GM21529 (cell line): ENCODE data around the gene GTF2A1L.
"Not testable (repeated sequence)": the region's sequence is repeated elsewhere in the genome, so short reads cannot be mapped to it uniquely, and the experiment has no call there.

ENCODE experiments used
- ATAC-seq: cut with Tn5 transposase; IDR thresholded peaks from one replicate; pipeline ENCODE4 v1.9.1; 2021; ENCODE audit not compliant: unreplicated experiment

The GTF2A1L gene, protein sequence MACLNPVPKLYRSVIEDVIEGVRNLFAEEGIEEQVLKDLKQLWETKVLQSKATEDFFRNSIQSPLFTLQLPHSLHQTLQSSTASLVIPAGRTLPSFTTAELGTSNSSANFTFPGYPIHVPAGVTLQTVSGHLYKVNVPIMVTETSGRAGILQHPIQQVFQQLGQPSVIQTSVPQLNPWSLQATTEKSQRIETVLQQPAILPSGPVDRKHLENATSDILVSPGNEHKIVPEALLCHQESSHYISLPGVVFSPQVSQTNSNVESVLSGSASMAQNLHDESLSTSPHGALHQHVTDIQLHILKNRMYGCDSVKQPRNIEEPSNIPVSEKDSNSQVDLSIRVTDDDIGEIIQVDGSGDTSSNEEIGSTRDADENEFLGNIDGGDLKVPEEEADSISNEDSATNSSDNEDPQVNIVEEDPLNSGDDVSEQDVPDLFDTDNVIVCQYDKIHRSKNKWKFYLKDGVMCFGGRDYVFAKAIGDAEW

DNA sequence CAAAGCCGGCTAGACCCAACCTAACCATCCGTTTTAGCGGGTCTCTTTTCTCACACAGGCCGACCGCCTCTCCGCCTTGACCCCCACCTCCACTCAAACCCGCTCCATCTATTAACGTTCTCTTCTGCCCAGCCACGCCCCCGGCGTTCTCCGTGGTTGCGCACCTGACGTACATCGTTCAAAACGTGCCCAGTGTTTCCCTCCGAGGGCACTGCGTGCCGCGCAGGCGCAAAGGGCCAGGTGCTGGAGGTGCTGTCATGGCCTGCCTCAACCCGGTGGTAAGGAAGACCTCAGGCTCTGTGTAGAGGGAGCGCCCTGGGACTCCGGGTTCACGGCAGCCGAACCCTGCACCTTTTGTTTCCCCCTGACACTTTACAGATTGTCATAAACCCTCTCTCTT is at the start of gene GTF2A1L:
GTF2A1L (plus strand) TSS at position 239 of the 400 bp plus-strand sequence; CDS start at position 258, 19 bp downstream.
- no peak for ATAC-seq

DNA sequence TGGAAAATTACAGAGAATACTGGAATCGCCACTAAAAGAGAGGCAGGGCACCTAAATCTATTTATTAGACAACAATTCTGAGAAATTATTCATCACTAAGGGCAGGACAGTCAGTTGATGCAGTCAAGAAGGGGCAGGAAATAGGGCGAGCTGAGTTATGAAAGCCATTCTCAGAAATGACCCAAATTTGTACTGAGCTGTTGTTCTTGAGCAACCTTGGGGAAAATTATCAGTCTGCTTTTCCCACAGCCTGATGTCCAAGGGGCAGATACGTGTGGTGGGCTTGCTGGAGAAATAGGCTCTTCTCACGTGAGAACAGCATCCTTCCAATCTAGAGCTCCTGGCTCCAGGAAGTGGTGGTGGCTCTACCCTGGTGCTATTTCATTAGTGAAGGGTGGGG is 49.1 kb upstream of the GTF2A1L start:
- ATAC-seq: no peak

DNA sequence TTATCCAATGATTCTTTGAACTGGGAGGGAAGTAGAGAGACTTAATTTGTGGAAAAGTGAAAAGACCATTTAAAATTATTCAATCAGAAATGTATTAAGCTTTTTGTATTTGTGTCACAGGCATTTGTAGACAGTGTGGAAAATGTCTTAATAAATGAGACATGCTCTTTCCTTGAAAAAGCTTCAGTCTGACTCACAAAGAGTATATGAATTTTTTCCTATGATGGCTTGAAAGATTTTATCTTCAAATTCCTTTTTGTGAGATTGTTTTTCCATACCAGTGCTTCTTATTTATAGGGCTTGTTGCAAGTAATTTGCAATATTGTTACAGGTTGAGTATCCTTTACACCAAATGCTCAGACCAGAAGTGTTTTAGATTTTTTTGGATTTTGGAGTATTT is 48.2 kb upstream of the GTF2A1L start:
- ATAC-seq: no peak

DNA sequence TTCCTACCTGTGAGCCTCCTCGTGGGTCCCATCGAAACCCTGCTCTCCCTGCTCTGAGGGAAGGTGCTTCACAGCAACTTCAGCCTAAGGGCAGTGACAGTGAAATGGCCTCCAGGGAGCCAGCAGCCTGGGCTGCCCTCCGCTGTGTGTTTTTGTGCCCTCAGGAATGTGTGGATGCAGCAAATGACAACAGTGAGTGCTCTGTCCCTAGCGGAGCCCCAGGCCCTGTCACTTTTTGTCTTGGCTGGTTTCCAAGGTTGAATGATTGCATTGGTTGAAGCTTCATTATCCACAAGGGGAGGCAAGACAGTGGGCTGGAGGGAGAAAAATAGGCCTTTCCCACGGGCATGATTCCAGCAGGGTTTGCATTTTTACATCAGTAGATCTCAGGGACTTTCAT is 44.8 kb upstream of the GTF2A1L start:
- ATAC-seq: no peak

DNA sequence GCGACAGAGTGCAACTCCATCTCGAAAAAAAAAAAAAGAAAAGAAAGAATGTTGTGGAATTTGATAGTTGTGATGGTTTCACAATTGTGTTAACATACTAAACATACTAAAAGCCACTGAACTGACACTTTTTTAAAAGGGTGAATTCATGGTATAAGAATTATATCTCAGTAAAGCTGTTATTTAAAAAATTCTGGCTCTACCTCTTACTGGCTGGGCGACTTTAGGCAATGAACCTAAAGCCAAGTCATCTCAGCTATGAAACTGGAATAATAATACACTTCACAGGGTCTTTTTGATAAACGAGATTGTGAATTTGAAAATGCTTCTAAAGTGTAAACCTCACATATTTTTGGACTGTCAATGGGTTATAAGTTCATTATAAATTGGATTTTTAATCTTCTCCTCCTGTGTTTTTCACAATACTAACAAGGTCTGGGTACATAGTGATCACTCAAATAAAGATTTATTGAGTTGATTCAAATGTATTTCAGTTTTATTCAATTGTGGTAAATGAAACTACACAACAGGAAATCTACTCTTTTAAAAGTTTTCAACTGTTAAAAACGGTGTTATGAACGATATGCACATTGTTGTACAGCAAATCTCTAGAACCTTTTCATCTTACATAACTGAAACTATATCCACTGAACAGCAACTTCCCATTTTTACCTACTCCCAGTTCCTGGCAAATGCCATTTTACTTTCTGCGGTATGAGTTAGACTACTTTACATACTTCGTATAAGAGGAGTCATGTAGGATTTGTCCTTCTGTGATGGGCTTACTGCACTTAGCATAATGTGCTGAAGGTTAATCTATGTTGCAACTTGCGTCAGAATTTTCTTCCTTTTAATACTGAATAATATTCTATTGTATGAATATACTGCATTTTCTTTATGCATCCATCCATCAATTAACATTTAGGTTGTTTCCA is 43.0 kb upstream of the GTF2A1L start:
- ATAC-seq: no peak

DNA sequence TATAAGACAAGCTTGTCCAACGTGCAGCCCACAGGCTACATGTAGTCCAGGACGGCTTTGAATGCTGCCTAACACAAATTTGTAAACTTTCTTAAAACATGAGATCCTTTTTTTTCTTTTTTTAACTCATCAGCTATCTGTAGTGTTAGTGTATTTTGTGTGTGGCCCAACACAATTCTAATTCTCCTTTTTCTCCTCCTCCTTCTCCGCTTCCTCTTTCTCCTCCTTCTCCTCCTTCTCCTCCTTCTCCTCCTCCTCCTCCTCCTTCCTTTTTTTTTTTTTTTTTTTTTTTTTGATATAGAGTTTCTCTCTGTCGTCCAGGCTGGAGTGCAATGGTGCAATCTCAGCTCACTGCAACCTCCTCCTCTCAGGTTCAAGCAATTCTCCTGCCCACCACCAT is 39.3 kb upstream of the GTF2A1L start:
- ATAC-seq: no peak

DNA sequence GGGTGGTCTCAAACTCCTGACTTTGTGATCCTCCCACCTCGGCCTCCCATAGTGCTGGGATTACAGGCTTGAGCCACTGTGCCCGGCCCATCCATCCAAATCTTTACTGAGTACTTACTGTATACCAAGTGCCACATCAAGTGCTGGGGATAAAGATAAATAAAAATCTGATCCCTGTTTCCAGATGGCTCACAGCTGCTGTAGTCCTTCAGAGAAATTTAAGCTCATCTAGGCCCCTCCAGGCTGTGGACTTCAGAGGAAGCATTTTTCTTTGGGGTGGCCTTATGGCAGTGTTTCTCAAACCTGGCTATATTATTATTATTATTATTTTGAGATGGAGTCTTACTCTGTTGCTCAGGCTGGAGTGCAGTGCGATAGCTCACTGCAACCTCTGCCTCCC is 33.7 kb upstream of the GTF2A1L start:
- ATAC-seq: no peak

DNA sequence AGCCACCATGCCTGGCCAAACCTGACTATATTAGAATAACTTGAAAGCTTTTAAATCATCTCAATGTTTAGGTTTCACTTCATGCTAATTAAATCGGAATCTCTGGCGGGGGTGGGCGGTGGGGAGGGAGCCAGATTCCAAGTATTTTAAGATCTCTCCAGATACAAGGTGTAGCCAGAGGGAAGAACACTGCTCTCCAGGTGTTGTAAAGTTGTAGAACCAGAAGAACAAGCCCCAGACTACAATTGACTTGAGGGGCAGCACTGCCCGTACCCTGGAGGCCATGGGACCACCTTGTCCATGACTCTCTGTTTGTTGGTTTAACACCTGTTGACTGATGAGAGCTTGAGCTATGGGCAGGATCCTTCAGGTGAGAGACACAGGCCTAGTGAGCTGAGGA is 33.1 kb upstream of the GTF2A1L start:
- ATAC-seq: no peak

DNA sequence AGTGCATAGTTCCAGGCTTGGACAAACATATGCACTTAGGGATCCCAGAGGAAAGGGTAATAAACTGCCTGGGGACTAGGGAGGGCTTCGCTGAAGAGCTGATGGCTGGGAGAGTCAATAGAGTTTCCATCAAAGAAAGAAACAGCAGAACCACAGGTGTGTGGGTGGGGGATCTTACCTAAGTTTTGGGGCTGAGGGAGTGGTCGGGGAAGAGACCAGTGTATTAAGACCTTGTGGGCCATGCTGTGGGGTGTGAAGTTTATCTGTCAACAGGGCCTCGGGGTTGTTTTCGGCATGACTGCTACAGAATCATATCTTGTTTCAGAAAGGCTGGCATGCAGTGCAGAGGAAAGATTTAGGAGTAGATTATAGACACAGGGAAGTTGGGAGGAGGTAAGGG is 31.2 kb upstream of the GTF2A1L start:
- ATAC-seq: no peak

DNA sequence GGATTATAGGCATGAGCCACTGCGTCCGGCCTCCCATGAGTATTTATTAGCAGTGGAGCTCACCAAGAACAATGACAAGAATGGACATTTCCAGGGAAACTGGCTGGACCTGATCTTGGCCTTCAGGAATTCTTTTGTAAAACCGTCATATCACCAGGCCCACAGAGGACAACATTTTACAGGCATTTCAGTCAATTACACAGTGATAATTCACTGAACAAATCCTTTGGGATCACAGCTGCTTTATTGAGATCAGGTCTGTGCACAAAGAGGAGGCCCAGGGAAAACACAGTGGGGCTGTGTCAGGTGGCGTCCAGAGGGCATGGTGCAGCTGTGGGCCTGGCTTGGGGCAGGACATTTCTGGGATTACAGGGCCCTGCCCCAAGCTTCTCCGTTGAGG is 30.1 kb upstream of the GTF2A1L start:
- no peak for ATAC-seq

DNA sequence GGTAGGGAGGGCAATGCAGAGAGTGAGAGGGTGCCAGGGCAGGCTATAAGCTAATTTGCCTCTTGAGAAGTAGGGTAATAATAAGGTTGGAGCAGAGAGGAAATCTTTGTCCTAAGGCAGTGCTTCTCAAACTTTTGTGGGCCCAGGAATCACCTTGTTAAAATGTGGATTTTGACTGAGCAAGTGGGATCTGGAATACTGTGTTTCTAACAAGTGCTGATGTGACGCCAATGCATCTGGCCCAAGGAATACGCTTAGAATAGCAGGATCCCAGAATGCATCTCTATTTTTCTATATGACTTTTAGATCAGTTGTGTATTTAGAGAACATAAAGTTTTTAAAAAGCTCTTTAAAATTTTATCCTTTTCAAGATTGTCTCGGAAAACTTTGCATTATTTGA is 29.7 kb upstream of the GTF2A1L start:
- no peak for ATAC-seq

DNA sequence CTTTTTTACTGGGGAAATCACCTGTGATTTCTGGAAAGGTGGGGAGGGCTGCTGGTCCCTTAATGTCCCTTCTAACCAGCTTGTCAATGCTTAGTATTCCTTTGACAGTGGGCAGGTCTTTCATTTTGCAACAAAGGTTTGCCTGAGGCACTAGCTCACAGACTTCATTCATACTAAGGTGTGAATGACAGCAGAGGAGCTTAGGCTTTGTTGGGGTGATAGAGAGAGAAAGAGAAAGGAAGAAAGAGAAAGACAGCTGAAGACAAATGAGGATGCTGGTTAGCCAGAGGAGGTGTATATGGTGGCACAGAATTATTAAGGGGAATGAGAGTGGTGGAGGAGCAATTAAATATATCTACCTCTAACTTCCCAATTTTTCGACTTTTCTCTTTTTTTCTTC is 28.9 kb upstream of the GTF2A1L start:
- no peak for ATAC-seq

DNA sequence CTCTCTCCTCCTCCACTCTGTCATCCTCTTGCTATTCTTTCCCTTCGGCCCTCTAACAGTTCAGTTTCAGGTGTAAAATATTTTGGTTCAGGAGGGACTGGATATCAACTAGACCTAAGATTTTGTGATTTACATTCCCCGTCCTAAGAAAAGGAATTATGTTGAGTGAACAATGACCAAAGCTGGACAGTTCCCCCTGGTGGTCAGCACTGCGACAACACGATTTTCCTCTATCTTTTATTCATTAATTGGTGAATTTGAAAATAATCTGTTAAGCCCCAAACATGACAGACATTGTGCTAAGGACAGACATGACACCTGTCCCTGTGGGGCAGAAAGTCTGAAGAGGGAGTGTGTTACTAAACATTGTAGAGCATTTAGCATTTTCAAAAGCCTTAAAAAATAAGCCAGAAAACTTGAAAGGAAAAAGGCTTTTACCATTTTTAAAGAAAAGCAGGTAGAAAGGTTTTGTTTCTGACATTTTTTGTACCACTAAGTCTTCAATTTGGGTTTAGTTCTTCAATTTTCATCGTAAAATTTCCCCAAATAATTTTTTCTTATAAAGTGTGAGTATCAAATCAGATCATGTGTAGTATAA is 28.4 kb upstream of the GTF2A1L start:
- no peak for ATAC-seq

DNA sequence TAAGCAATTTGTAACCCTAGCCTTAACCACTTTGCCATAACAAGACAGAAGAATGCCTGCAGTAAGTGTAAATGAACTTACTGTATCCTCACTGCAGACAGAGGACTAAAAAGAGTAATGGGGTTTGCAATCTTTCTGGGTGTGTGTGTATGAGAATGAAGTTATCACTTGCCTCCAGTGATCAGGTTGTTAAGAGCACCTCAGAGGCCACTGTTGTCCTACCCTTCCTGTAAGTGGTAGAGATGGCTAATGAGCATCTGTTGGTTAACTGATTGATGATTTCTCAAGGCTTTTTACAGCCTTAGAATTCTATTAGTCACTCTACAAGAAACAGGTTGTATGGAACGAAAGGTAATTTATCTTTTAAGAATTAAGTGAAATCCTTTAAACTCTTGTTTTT is 27.6 kb upstream of the GTF2A1L start:
- no peak for ATAC-seq

DNA sequence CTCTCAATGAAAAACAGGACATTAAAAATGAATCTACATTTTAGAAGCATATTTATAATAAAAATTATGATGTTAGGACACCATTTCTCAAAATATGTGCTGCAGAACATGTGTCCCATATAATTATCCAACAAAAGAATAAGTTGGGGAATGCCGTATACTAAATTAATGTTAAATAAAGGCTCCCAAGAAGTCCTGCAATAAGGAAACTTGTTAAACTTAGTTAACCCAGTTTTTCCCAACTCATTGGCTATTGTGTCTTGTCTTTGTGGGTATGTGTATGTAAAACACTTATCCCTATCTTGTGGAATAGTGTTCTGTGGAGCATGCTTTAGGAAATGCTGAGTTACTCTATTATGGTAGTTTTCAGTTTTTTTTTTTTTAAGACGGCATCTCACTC is 25.6 kb upstream of the GTF2A1L start:
- ATAC-seq: no peak

DNA sequence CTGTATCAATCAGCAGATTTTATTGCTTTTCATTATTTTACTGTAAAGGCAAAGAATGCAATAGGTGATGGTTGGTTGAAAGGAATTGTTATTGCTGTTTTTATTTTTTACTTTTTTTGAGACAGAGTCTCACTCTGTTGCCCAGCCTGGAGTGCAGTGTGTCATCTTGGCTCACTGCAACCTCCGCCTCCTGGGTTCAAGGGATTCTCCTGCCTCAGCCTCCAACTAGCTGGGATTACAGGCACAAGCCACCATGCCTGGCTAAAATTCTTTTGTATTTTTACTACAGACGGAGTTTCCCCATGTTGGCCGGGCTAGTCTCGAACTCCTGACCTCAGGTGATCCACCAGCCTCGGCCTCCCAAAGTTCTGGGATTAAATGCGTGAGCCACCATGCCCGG is 20.9 kb upstream of the GTF2A1L start:
- not testable (repeated sequence) for ATAC-seq

DNA sequence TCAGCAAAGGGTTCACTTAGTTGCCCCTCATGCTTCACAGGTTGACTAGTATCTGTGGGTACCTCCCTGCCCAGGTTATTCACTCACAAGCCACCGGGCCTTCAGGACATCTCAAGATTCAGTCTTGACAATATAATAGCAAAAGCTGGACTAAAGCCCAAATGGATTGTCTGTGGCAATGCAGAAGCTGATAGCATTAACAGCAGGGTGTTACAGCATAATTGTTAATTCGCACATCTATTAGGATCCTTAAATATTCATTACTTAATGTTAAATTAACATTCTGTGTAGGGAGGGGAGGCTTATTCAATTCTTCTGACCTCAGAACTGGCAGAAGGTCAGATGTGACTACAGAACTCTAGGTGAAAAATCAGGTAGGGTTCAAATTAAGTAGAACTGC is 20.2 kb upstream of the GTF2A1L start:
- ATAC-seq: no peak

DNA sequence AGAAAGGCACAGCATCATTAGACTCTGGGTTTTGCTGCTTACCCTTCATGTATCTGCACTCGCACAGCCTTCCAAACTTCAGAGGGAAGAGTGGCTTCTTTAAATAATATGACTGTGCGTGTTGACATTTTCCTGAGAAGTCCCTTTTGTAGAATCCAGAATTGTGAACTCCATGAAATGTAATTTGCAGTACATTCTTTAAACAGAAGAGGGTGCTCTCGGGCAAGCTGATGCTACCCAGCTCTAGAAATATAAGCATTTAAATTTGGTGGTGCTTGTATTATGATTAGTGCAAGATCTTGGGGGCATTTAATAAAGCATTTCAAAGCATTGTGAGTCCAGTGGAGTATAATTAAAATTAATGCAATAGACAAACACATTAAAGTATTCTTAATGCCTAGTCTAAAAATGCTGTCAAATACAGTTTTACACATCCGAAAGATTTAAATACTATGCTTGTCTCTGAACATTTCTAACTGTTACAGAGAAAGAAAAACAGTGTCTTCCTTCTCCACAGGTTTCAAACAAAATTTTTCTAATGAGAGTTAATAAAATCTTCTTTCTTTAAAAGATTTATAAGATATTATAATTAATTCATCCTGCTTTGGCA is 17.3 kb upstream of the GTF2A1L start:
- ATAC-seq: no peak

DNA sequence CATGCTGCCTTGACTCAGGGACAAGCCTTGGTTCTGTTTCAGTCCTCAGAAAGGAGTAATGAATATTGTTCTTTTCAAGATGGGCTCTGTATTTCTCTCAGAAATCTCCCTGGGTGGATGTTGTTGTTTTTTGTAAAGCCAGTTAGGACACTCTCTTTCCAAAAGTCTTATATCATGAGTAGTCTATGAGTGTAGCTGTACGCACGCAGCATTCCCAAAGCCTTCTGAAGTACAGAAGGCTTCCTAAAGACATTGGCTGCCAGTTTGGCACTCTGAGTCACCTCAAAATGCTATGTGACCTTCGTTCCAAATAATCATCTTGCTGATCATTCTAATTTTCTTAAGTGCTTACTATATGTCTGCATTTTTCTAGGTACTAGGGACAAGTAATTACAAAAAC is 16.7 kb upstream of the GTF2A1L start:
- no peak for ATAC-seq

DNA sequence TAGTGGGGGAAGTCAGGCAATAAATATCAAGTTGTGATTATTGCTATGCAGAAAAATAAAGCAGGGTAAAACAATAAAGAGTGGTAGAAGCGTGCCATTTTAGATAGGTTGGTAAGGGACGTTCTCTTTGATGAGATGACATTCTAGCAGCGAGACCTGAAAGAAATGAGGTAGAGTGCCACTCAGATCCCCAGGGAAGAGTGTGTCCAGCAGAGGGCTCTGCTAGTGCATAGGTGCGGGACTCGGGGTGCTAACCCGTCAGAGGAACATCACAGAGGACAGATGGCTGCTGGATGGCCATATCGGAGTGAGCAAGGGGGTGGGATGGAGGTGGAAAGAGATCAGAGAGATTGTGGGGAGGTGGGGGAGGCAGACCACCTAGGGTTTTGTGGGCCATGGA is 16.3 kb upstream of the GTF2A1L start:
- ATAC-seq: peak; percentile 58

DNA sequence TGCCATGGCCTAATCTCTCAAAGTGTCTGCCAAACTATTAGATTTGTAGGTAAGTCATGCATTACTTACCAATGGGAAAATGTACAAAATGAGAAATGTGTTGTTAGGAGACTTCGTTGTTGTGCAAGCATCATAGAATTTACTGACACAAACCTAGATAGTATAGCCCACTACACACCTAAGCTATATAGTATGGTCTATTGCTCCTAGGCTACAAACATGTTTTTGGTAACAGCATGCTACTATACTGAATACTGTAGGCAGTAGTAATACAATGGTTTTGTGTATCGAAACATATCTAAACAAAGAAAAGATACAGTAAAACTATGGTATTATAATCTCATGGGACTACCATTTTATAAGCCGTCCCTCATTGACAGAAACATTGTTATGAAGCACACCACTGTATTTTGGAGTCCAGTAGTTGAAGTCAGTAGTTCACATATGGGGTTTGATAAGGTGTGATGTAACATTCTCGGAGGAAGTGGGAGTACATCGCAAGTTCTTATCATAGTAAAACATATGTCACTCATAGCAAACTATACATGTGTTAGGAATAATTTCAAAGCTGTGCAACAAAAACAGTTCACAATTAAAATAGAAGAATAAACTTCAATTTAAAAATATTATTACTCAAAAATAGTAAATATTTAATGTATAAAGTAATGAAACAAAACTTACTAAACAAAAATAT is 12.0 kb upstream of the GTF2A1L start:
- no peak for ATAC-seq
